IMR-90 (cell line): ENCODE results near the gene C15orf39. TPM values are rescaled to one million over a fixed set of nuclear protein-coding genes. Genes with fewer than 3 reads are reported as not detected.

Source experiments
- ATAC-seq: fragments of 200-7000 bp; cut with Tn5 transposase; 2 replicates; pipeline ENCODE4 v1.9.1; 2020; ENCODE audit warnings: low read depth, mild to moderate bottlenecking, moderate library complexity
- BruUV-seq: library from RNA; stranded (reverse); fragments of 400-500 nt; replicated peaks from 2 replicates; lab custom pipeline; 2021; lab: Mats Ljungman, UMichigan
- CTCF ChIA-PET: fragments of 300-600 bp; formaldehyde crosslinking; extraction: SDS; loops from one replicate; lab custom pipeline; 2021; ENCODE audit warnings: antibody characterized with exemption; lab: Yijun Ruan, JAX
- POLR2A ChIA-PET: fragments of 300-600 bp; sonication (Branson Sonifier 250); formaldehyde crosslinking; loops from one replicate; lab custom pipeline; 2022; ENCODE audit warnings: antibody characterized with exemption; ENCODE audit not compliant: unreplicated experiment; lab: Charles Lee
- DNase-seq: peaks from one replicate; pipeline ENCODE4 v3.0.0; 2013
- H2AFZ ChIP-seq: replicated peaks from 2 replicates; pipeline ENCODE3; 2013; ENCODE audit warnings: low read length, mild to moderate bottlenecking; ENCODE audit not compliant: poor library complexity
- H2AK5ac ChIP-seq: 2 replicates; pipeline ENCODE4 v1.6.1; 2013; ENCODE audit warnings: low read depth, low read length, inconsistent platforms
- H2AK9ac ChIP-seq: replicated peaks from 2 replicates; pipeline ENCODE3; 2013; ENCODE audit warnings: mild to moderate bottlenecking, low read depth, low read length, moderate library complexity; ENCODE audit not compliant: poor library complexity
- H2BK120ac ChIP-seq: 2 replicates; pipeline ENCODE4 v1.6.1; 2013; ENCODE audit warnings: low read depth, low read length, inconsistent platforms
- H2BK15ac ChIP-seq: 3 replicates; pipeline ENCODE4 v1.6.1; 2013; ENCODE audit warnings: low read depth, low read length, inconsistent platforms
- H2BK20ac ChIP-seq: 2 replicates; pipeline ENCODE4 v1.6.1; 2013; ENCODE audit warnings: low read depth, mild to moderate bottlenecking, inconsistent platforms, low read length, moderate library complexity
- H2BK5ac ChIP-seq: 2 replicates; pipeline ENCODE4 v1.6.1; 2013; ENCODE audit warnings: mild to moderate bottlenecking, low read depth, low read length, inconsistent platforms; ENCODE audit not compliant: poor library complexity, severe bottlenecking
- H3K14ac ChIP-seq: replicated peaks from 2 replicates; pipeline ENCODE4 v1.6.1; 2013; ENCODE audit warnings: low read depth, low read length, inconsistent platforms
- H3K18ac ChIP-seq: 2 replicates; pipeline ENCODE4 v1.6.1; 2013; ENCODE audit warnings: low read depth, low read length, control low read depth
- H3K23ac ChIP-seq: 2 replicates; pipeline ENCODE4 v1.6.1; 2013; ENCODE audit warnings: low read depth, low read length, inconsistent platforms
- H3K27ac ChIP-seq: 2 replicates; pipeline ENCODE4 v1.5.1; 2013; ENCODE audit warnings: mild to moderate bottlenecking, control low read depth, low read length; ENCODE audit not compliant: insufficient read depth
- H3K27me3 ChIP-seq: 2 replicates; pipeline ENCODE4 v1.6.1; 2013; ENCODE audit warnings: low read length; ENCODE audit not compliant: control insufficient read depth, insufficient read depth
- H3K36me3 ChIP-seq: 2 replicates; pipeline ENCODE4 v1.6.1; 2013; ENCODE audit warnings: low read length, mixed read lengths; ENCODE audit not compliant: control insufficient read depth, insufficient read depth
- H3K4ac ChIP-seq: 2 replicates; pipeline ENCODE4 v1.6.1; 2013; ENCODE audit warnings: low read depth, low read length, inconsistent platforms
- H3K4me1 ChIP-seq: 2 replicates; pipeline ENCODE4 v1.6.1; 2013; ENCODE audit warnings: low read length, mixed read lengths; ENCODE audit not compliant: control insufficient read depth, insufficient read depth
- H3K4me2 ChIP-seq: 2 replicates; pipeline ENCODE4 v1.6.1; 2013; ENCODE audit warnings: low read depth, mild to moderate bottlenecking, control low read depth, low read length, moderate library complexity
- H3K4me3 ChIP-seq: 2 replicates; pipeline ENCODE4 v1.5.1; 2013; ENCODE audit warnings: low read depth, mild to moderate bottlenecking, control low read depth, low read length, moderate library complexity; ENCODE audit not compliant: insufficient read depth
- H3K56ac ChIP-seq: 2 replicates; pipeline ENCODE4 v1.6.1; 2013; ENCODE audit warnings: low read length, inconsistent platforms; ENCODE audit not compliant: insufficient read depth; ENCODE audit errors: extremely low read depth
- H3K79me1 ChIP-seq, 2 experiments: 2 replicates each; pipeline ENCODE4 v1.6.1; 2013; ENCODE audit warnings: low read length in 2 of 2, inconsistent platforms in 1 of 2, low read depth in 1 of 2
- H3K9ac ChIP-seq: 2 replicates; pipeline ENCODE4 v1.6.1; 2013; ENCODE audit warnings: low read depth, low read length, control low read depth
- H3K9me1 ChIP-seq: 2 replicates; pipeline ENCODE4 v1.6.1; 2013; ENCODE audit warnings: low read length, inconsistent platforms; ENCODE audit not compliant: insufficient read depth
- H3K9me3 ChIP-seq: 2 replicates; pipeline ENCODE4 v1.6.1; 2013; ENCODE audit warnings: low read length; ENCODE audit not compliant: control insufficient read depth, insufficient read depth
- H4K20me1 ChIP-seq: 2 replicates; pipeline ENCODE4 v1.6.1; 2013; ENCODE audit warnings: low read length, inconsistent platforms; ENCODE audit not compliant: insufficient read depth
- H4K5ac ChIP-seq: 2 replicates; pipeline ENCODE4 v1.6.1; 2013; ENCODE audit warnings: mild to moderate bottlenecking, low read depth, low read length, control low read depth
- H4K8ac ChIP-seq, 2 experiments: 2 replicates each; pipeline ENCODE4 v1.6.1; 2013; ENCODE audit warnings: low read depth in 2 of 2, low read length in 2 of 2, control low read depth in 1 of 2, inconsistent platforms in 1 of 2
- H4K91ac ChIP-seq: 2 replicates; pipeline ENCODE4 v1.6.1; 2013; ENCODE audit warnings: low read depth, low read length, inconsistent platforms; ENCODE audit not compliant: insufficient read depth
- FOS ChIP-seq: fragments of 150-350 bp; IDR thresholded peaks from 2 replicates; pipeline ENCODE4 v1.6.1; 2016; ENCODE audit warnings: low read depth, low read length
- RFX5 ChIP-seq: IDR thresholded peaks from 2 replicates; pipeline ENCODE4 v1.8.0; 2012; ENCODE audit warnings: low read depth, mild to moderate bottlenecking, low read length, moderate library complexity
- WGBS, 2 experiments: methylation state at CpG; one replicate each; pipeline versions ENCODE4 v1.1.5 to v1.1.7; 2013; ENCODE audit warnings: missing lambda C conversion rate in 2 of 2; ENCODE audit not compliant: insufficient read length in 1 of 2; ENCODE audit errors: extremely low coverage in 2 of 2; 5-methylcytosine and 5-hydroxymethylcytosine counted together
- dilution Hi-C: fragments of 300-500 bp; cut with HindIII; formaldehyde crosslinking; loops from one replicate; pipeline ENCODE4 v1.14.3; 2018; ENCODE audit warnings: low sequenced_read_pairs; ENCODE audit not compliant: unreplicated experiment
- in situ Hi-C: fragments of 300-500 bp; cut with MboI; formaldehyde crosslinking; loops from 3 replicates; pipeline ENCODE4 v1.14.3; 2019; ENCODE audit warnings: low sequenced_read_pairs, inconsistent platforms, mixed read lengths
- intact Hi-C: fragments of 100-400 bp; cut with micrococcal nuclease; formaldehyde crosslinking; loops from 2 replicates; pipeline ENCODE4 v1.10.0; 2022
- polyA plus RNA-seq, 3 experiments: library from polyadenylated mRNA; depleted of rRNA; stranded (reverse); fragments of >200 nt; gene quantifications; 2 replicates each; pipeline ENCODE4 v1.2.3, GENCODE V29; 2012; ENCODE audit warnings: low replicate concordance in 1 of 3
- total RNA-seq: library from RNA; depleted of rRNA; stranded (reverse); fragments of >200 nt; gene quantifications from 2 replicates; pipeline ENCODE4 v1.2.3, GENCODE V29; 2012

Gene C15orf39
- total and polyA plus RNA-seq, 2 of the 4 experiments (the other 2 are of a cell fraction), result 1.3 to 5.7 TPM

- Histone ChIP-seq H2AK9ac (no peak overlapping the region), H3K23ac (no peak overlapping the region), H3K36me3 (no peaks in the 10 kb centered on the region), H3K9me1 (no peaks in the 10 kb centered on the region), H3K18ac (no peak overlapping the region), H2AK5ac (no peak overlapping the region), H3K9me3 (no peaks in the 10 kb centered on the region), H3K27ac (no peak overlapping the region), H2BK120ac (no peak overlapping the region), H2AFZ (no peak overlapping the region), H2BK15ac (no peak overlapping the region), H3K56ac (no peak overlapping the region), H2BK5ac (no peak overlapping the region), H4K8ac (no peak overlapping the region), H3K14ac (no peak overlapping the region), H3K4me1 (no peaks in the 10 kb centered on the region), H3K9ac (no peak overlapping the region), H3K4me3 (no peak overlapping the region), H3K4me2 (no peak overlapping the region), H4K20me1 (no peaks in the 10 kb centered on the region), H3K4ac (no peak overlapping the region), H4K5ac (no peak overlapping the region), H3K79me1 (no peaks in the 10 kb centered on the region), H3K27me3 (peaks cover 14% of the 10 kb centered on the region), H2BK20ac (no peak overlapping the region), H4K91ac (no peak overlapping the region)
- in situ Hi-C loops (no loop called here), dilution Hi-C loops (no loop called here), intact Hi-C loops (no loop called here)
- TF ChIP-seq FOS (no peak), RFX5 (no peak)
- BruUV-seq, result no TSS peak
- ATAC-seq (no peak), DNase-seq (no peak)
- WGBS, 2 experiments, result 82% methylated on average over 3 of the region's 12 CpGs; no CpG with 5 or more reads in 1 of the 2 experiments
- POLR2A ChIA-PET, result no interaction called here
- CTCF ChIA-PET, result no interaction called here
Observed at GRCh38 chr15:75156326-75157215, 45.1 kb upstream of the C15orf39 start.
